Measurements from ENCODE around the gene C19orf73.

GRCh38 chr19:49085868-49086232 is 33.1 kb downstream of the C19orf73 start:
- TF ChIP-seq CTCF (IDR thresholded peaks at IDR 0.05) (no peak), POLR2AphosphoS5 (IDR thresholded peaks at IDR 0.05; ENCODE audit: low read depth, low read length) (no peak), SIN3A (IDR thresholded peaks at IDR 0.05; ENCODE audit: borderline replicate concordance, insufficient read depth, low read depth, low read length) (no peak), REST (IDR thresholded peaks at IDR 0.05; ENCODE audit: insufficient read depth in 1 of 2, low read depth in 2 of 2, low read length in 1 of 2) (no peak), TCF7L2 (IDR thresholded peaks at IDR 0.05; ENCODE audit: low read depth, low read length) (no peak)
